GM10248 (cell line): ENCODE data around the gene INPP4A.

Experiments
- CTCF ChIA-PET: fragments of 300-600 bp; sonication (Branson Sonifier 250); formaldehyde crosslinking; extraction: SDS; loops from one replicate; lab custom pipeline; 2021; ENCODE audit warnings: antibody characterized with exemption; lab: Yijun Ruan, JAX
- POLR2A ChIA-PET: fragments of 350-650 bp; sonication (Branson Sonifier 250); formaldehyde crosslinking; extraction: SDS; loops from one replicate; lab custom pipeline; 2020; ENCODE audit warnings: antibody characterized with exemption; lab: Yijun Ruan, JAX
- DNase-seq: peaks from one replicate; pipeline ENCODE4 v3.0.0; 2012; ENCODE audit errors: extremely low spot score
- TF ChIP-seq, protein P1 (sequence below): IDR thresholded peaks from 2 replicates; pipeline ENCODE4 v1.5.1; 2012; ENCODE audit warnings: mild to moderate bottlenecking, low read depth; ENCODE audit errors: extremely low read depth, missing control alignments, control extremely low read depth

The INPP4A gene

GRCh38 chr2:98489971-98490962 lies 45.6 kb downstream of the INPP4A start:
- POLR2A ChIA-PET: no interaction called here
- no peak for DNase-seq
- CTCF ChIA-PET: interaction anchor here (3.2 kb wide), 1 partner anchor 26 kb away, joined by 20 read pairs; no protein-coding TSS in a partner anchor
- TF ChIP-seq, protein P1, sequence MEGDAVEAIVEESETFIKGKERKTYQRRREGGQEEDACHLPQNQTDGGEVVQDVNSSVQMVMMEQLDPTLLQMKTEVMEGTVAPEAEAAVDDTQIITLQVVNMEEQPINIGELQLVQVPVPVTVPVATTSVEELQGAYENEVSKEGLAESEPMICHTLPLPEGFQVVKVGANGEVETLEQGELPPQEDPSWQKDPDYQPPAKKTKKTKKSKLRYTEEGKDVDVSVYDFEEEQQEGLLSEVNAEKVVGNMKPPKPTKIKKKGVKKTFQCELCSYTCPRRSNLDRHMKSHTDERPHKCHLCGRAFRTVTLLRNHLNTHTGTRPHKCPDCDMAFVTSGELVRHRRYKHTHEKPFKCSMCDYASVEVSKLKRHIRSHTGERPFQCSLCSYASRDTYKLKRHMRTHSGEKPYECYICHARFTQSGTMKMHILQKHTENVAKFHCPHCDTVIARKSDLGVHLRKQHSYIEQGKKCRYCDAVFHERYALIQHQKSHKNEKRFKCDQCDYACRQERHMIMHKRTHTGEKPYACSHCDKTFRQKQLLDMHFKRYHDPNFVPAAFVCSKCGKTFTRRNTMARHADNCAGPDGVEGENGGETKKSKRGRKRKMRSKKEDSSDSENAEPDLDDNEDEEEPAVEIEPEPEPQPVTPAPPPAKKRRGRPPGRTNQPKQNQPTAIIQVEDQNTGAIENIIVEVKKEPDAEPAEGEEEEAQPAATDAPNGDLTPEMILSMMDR: no peak

GRCh38 chr2:98492441-98492840 lies 47.8 kb downstream of the INPP4A start:
- TF ChIP-seq, protein P1: no peak
- POLR2A ChIA-PET: no interaction called here
- no peak for DNase-seq
- CTCF ChIA-PET: interaction anchor here (1.2 to 3.5 kb wide), 7 partner anchors 11 to 28 kb away, joined by 4 to 16 read pairs (median 5); no protein-coding TSS in a partner anchor

DNA sequence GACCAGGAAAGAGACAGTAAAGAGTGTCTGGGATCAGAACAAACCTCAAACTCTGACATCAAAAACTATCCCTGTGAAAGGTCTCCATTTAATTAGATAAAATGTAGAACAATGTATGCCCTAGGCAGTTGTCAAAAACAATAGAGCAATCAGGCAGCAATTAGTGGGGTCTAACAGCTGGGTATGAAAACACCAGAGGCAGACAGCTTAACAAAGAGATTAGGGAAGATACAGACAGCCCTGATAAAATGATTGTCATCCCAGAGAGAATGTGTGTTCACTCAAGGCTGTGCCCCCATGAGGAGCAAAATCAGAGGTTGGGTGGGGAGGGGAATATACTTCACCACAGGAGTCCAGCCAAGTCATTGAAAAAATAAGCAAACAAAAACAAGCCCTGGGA lies 50.0 kb downstream of the INPP4A start:
- CTCF ChIA-PET: interaction anchor here (0.6 to 3.5 kb wide), 5 partner anchors 8 to 23 kb away, joined by 3 to 16 read pairs (median 4); no protein-coding TSS in a partner anchor
- POLR2A ChIA-PET: no interaction called here
- DNase-seq: no peak
- TF ChIP-seq, protein P1: no peak

DNA sequence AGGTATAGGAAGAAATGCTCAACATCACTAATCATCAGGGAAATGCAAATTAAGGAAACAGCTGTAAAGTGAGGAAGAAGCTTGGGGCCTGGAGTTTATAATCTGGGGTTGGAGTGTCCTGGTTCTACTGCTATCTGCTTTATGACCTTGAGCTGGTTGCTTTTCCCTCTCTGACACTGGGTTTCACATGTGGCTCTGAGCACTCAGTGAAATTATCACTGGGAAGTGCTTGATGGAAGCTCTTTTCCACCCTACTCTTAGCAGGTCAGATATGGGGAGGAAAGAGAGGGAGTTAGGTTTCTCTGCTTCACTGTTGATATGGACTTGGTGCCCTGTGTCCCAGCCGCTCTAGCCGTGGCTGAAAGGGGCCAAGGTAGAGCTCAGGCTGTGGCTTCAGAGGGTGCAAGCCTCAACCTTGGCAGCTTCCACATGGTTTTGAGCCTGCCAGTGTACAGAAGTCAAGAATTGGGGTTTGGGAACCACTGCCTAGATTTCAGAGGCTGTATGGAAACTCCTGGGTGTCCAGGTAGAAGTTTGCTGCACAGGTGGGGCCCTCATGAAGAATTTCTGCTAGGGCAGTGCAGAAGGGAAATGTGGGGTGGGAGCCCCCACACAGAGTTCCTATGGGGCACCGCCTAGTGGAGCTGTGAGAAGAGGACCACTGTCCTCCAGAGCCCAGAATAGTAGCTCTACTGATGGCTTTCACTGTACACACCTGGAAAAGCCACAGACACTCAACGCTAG lies 52.3 kb downstream of the INPP4A start:
- no peak for DNase-seq
- TF ChIP-seq, protein P1: no peak
- POLR2A ChIA-PET: no interaction called here
- CTCF ChIA-PET: interaction anchor here (0.6 to 2.5 kb wide), 6 partner anchors 9 to 62 kb away, joined by 3 to 16 read pairs (median 3); no protein-coding TSS in a partner anchor

DNA sequence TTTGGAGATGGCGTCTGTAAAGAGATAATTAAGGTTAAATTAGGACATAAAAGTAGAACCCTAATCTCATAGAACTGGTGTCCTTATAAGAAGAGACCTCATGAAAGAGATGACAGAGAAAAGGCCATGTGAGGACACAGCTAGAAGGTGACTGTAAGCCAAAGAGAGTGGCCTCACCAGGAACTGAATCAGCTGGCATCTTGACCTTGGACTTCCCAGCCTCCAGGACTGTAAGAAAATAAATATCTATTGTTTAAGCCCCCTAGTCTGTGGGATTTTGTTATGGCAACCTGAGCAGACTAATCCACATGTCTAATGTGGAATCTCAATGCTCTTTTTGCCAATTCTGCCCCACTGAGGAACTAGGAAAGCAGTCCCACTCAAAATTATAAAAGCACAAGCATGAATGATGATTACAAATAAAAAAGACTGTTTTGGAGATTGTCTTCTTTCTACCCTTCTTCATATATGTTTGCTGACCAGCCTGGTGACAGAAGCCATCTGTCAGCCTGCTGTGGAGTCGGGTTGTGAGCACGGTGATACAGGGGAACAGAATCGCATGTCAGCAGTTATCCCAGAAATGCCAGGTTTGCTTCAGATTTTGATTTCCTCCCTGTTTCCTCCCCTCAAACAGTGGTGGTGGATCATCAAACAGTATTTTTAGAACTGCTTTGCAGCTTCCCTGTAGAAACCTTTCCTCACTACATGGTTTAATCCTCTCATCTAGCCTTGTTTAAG lies 54.2 kb downstream of the INPP4A start:
- POLR2A ChIA-PET: no interaction called here
- TF ChIP-seq, protein P1: no peak
- no peak for DNase-seq
- CTCF ChIA-PET: interaction anchor here (3.3 kb wide), 1 partner anchor 11 kb away, joined by 13 read pairs; no protein-coding TSS in a partner anchor
